ENCODE measurements around the gene LHX2. TPM values are rescaled to one million over a fixed set of nuclear protein-coding genes. Genes with fewer than 3 reads are reported as not detected.

The LHX2 gene
- total RNA-seq, 1 experiment from 2014 or later, result 1.4 TPM

DNA sequence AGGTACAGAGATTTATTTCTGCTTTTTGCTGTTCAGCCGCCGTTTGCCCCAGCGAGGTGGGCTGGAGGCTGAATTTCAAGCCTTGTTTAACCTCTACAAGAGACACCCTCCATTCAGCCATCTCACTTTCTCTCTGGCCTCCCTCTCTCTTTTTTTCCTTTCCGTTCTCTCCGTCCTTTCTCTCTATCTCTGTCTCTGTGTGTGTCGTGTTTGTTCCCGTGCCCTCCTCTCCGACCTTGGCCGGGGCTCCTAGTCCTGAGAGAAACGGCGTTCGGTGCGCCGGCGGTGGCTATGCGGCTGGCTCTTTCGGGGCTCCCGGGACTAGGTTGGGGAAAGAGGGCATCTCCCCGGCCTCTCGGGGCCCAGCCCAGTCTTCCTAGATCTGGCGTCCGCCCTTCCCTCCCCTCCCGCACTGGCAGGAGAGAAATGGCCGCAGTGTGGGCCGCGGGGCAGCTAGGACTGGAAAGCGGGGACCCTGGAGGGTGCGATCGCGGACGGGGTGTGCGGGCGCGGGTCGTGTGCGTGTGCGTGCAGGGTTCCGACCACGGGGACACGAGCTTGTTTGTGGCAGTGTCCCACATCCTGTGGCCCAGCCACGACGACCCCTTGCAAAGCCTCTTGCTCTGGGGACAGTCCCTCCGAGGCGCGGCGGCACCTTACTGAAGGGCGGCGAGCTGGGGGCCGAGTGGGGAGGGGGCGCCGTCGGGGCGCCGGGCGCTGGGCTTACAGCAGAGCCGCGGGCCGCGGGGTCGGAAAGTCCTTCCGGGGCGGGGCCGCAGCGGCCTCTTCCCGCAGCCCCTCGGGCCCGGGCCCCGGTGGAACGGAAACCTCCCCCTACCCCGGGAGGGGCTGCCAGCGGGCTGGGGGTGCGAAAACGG lies 5.7 kb downstream of the LHX2 start:
- no peaks in the 10 kb centered on the region for H3F3A ChIP-seq (ENCODE audit: insufficient read depth, low read depth)
- no peaks in the 10 kb centered on the region for H3K9me2 ChIP-seq (ENCODE audit: insufficient read depth)
- no peak overlapping the region for H3K4me3 ChIP-seq
- H3K79me2 ChIP-seq (ENCODE audit: low read depth), result no peaks in the 10 kb centered on the region
- DNase-seq, result no peak
- no peaks in the 10 kb centered on the region for H3K36me3 ChIP-seq (ENCODE audit: low read depth)
- no peaks in the 10 kb centered on the region for H3K4me1 ChIP-seq (replicated peaks; ENCODE audit: insufficient read depth)
- no peak for TF ChIP-seq EZH2 (IDR thresholded peaks at IDR 0.05; ENCODE audit: low read depth)
- TF ChIP-seq, protein P1, sequence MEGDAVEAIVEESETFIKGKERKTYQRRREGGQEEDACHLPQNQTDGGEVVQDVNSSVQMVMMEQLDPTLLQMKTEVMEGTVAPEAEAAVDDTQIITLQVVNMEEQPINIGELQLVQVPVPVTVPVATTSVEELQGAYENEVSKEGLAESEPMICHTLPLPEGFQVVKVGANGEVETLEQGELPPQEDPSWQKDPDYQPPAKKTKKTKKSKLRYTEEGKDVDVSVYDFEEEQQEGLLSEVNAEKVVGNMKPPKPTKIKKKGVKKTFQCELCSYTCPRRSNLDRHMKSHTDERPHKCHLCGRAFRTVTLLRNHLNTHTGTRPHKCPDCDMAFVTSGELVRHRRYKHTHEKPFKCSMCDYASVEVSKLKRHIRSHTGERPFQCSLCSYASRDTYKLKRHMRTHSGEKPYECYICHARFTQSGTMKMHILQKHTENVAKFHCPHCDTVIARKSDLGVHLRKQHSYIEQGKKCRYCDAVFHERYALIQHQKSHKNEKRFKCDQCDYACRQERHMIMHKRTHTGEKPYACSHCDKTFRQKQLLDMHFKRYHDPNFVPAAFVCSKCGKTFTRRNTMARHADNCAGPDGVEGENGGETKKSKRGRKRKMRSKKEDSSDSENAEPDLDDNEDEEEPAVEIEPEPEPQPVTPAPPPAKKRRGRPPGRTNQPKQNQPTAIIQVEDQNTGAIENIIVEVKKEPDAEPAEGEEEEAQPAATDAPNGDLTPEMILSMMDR (conservative IDR thresholded peaks at IDR 0.05), result no peak
- no peak overlapping the region for H3K4me2 ChIP-seq
- no peak overlapping the region for H2AFZ ChIP-seq
- no peak overlapping the region for H3K27ac ChIP-seq
- POLR2A ChIA-PET (ENCODE audit: unreplicated experiment), result no interaction called here
- CTCF ChIA-PET, result no interaction called here
- H3K27me3 ChIP-seq (ENCODE audit: insufficient read depth, low read depth), result peaks cover 45% of the 10 kb centered on the region
- no peaks in the 10 kb centered on the region for H3K9me3 ChIP-seq (ENCODE audit: insufficient read depth, low read depth)
- no TSS peak for BruUV-seq (replicated peaks)
- intact Hi-C loops (cut with micrococcal nuclease; ENCODE audit: unreplicated experiment), result no loop called here
- H4K20me1 ChIP-seq (ENCODE audit: insufficient read depth), result no peaks in the 10 kb centered on the region

DNA sequence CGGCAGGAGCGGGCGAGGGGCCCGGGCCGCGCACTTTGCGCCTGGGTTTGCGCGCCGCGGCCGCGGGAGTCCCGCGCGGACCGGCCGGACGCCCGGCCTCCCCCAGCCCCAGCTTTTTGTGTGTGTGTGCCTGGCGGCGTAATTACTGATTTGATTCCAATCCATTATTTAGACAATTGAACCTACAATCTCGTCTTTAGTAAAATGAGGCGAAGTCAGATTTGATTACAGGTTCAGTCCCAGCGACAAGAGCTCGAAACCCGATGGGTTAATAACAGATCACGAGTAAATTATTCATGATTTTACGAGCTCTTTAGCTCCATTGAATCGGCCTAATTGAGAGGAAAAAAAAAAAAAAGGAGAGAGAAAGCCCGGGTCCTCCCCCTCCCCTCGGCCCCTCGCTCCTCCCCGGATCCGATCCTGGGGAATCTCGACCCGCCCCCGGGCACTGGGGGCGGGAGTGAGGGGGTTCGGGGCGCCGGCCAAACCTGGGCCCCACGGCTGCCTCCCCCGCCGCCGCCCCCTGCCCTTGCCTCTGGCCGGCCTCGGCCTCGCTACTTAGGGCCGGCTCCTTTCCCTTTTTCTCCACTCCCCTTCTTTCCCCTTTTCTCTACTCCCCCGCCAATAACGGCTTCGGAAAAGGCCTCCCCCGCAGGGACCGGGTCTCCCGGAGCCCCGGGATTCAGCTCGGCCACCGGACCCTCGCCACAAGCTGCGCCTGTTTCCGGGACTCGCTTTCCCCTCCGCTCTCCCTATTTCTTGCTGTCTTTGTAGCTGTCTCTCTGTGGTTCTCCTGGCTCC lies 6.6 kb downstream of the LHX2 start:
- intact Hi-C loops (cut with micrococcal nuclease; ENCODE audit: unreplicated experiment), result no loop called here
- Histone ChIP-seq H3K4me3 (no peak overlapping the region), H3K79me2 (ENCODE audit: low read depth) (no peaks in the 10 kb centered on the region), H3K4me2 (peak overlapping the region; percentile 19; the same call in 1 of the 2 replicates), H3K9me3 (ENCODE audit: insufficient read depth, low read depth) (no peaks in the 10 kb centered on the region), H3K27ac (no peak overlapping the region), H3K27me3 (ENCODE audit: insufficient read depth, low read depth) (peaks cover 52% of the 10 kb centered on the region), H4K20me1 (ENCODE audit: insufficient read depth) (no peaks in the 10 kb centered on the region), H3K4me1 (replicated peaks; ENCODE audit: insufficient read depth) (no peaks in the 10 kb centered on the region), H3F3A (ENCODE audit: insufficient read depth, low read depth) (no peaks in the 10 kb centered on the region), H3K9me2 (ENCODE audit: insufficient read depth) (no peaks in the 10 kb centered on the region), H2AFZ (no peak overlapping the region), H3K36me3 (ENCODE audit: low read depth) (no peaks in the 10 kb centered on the region)
- no peak for DNase-seq
- BruUV-seq (replicated peaks), result no TSS peak
- TF ChIP-seq, protein P1 (conservative IDR thresholded peaks at IDR 0.05), result no peak
- no peak for TF ChIP-seq EZH2 (IDR thresholded peaks at IDR 0.05; ENCODE audit: low read depth)
- POLR2A ChIA-PET (ENCODE audit: unreplicated experiment), result no interaction called here
- CTCF ChIA-PET, result no interaction called here

DNA sequence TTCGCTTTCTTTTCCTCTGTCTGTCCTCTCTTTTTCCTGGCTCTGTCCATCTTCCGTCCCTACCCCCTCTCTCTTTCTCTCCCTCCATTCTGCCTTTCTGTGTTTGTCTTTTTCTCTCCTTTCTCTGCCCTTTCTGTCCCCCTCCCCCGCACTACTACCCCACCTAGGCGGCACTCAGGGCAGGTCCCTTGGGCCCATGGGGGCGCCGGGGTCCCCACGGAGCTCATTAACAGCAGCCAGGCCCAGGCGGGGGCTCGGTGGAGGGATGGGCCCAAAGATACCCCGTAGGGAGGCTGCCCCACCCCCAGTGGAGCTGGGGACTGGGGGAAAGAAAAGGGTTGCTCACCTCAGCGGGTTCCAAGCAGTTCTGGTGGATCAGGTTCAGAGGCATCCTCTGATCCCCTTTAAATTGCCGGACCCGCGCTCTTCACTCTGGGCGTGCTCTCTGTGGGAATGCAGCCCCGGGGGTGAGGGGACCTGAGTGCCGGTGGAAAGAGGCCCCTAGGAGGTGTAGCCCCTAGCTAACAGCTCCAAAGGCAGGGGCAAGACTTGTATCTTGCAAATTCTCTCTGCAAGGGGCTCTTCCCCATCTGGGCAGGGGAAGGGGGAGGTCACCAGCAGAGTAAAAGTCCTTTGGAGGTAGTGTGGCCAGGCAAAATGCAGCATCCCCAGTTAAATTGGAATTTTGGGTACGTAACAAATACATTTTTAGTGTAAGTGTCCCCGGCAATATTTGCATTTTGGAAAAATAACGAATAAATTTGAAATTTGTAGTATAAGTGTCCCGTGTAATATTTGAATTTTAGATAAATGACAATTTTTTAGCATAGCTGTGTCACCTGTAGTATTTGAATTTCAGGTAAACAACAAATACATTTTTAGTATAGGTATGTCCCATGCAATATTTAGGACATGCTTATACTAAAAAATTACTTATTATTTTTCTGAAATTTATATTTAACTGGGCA lies 7.4 kb downstream of the LHX2 start:
- POLR2A ChIA-PET (ENCODE audit: unreplicated experiment), result no interaction called here
- TF ChIP-seq, protein P1 (conservative IDR thresholded peaks at IDR 0.05), result no peak
- no peak for TF ChIP-seq EZH2 (IDR thresholded peaks at IDR 0.05; ENCODE audit: low read depth)
- H3K4me3 ChIP-seq, result no peak overlapping the region
- no peaks in the 10 kb centered on the region for H4K20me1 ChIP-seq (ENCODE audit: insufficient read depth)
- H3K27ac ChIP-seq, result no peak overlapping the region
- CTCF ChIA-PET, result no interaction called here
- no TSS peak for BruUV-seq (replicated peaks)
- H2AFZ ChIP-seq, result no peak overlapping the region
- no peaks in the 10 kb centered on the region for H3K79me2 ChIP-seq (ENCODE audit: low read depth)
- DNase-seq, result no peak
- no peak overlapping the region for H3K4me2 ChIP-seq
- no peaks in the 10 kb centered on the region for H3K9me2 ChIP-seq (ENCODE audit: insufficient read depth)
- H3K36me3 ChIP-seq (ENCODE audit: low read depth), result no peaks in the 10 kb centered on the region
- H3K9me3 ChIP-seq (ENCODE audit: insufficient read depth, low read depth), result no peaks in the 10 kb centered on the region
- peaks cover 56% of the 10 kb centered on the region for H3K27me3 ChIP-seq (ENCODE audit: insufficient read depth, low read depth)
- intact Hi-C loops (cut with micrococcal nuclease; ENCODE audit: unreplicated experiment), result no loop called here
- no peaks in the 10 kb centered on the region for H3K4me1 ChIP-seq (replicated peaks; ENCODE audit: insufficient read depth)
- H3F3A ChIP-seq (ENCODE audit: insufficient read depth, low read depth), result no peaks in the 10 kb centered on the region

All from PC-9 (cell line).